H1 (cell line): Measurements from ENCODE around the gene ICOSLG. TPM values are rescaled to one million over a fixed set of nuclear protein-coding genes. Genes with fewer than 3 reads are reported as not detected.

Experiments
- CTCF ChIA-PET: fragments of 300-600 bp; sonication (Branson Sonifier 250); formaldehyde crosslinking; loops from one replicate; lab custom pipeline; 2021; ENCODE audit not compliant: partially characterized antibody; lab: Charles Lee
- POLR2A ChIA-PET: fragments of 300-600 bp; sonication (Branson Sonifier 250); formaldehyde crosslinking; loops from one replicate; lab custom pipeline; 2021; ENCODE audit warnings: inconsistent platforms; ENCODE audit not compliant: partially characterized antibody; lab: Charles Lee
- DNase-seq, 2 experiments: peaks; one replicate each; pipeline versions ENCODE4 v3.0.0 to v3.0.0-alpha.2; 2010 to 2022; ENCODE audit warnings: low spot score in 2 of 2, low read depth in 1 of 2, mixed read lengths in 1 of 2
- FAIRE-seq: peaks from 2 replicates; lab custom pipeline; 2011; peaks lifted over from hg19 to GRCh38; lab: Jason Lieb, UNC
- H2AFZ ChIP-seq: 2 replicates; pipeline ENCODE4 v1.8.1; 2012; ENCODE audit warnings: low read length, inconsistent platforms
- H2AK5ac ChIP-seq: 2 replicates; pipeline ENCODE4 v1.6.1; 2013; ENCODE audit warnings: low read depth, low read length
- H2BK120ac ChIP-seq: replicated peaks from 2 replicates; pipeline ENCODE3; 2013; ENCODE audit warnings: low read depth, low read length, inconsistent platforms
- H2BK12ac ChIP-seq: 2 replicates; pipeline ENCODE4 v1.6.1; 2013; ENCODE audit warnings: low read depth, low read length
- H2BK15ac ChIP-seq: 2 replicates; pipeline ENCODE4 v1.6.1; 2013; ENCODE audit warnings: low read length
- H2BK20ac ChIP-seq: 2 replicates; pipeline ENCODE4 v1.6.1; 2013; ENCODE audit warnings: low read length
- H2BK5ac ChIP-seq: 2 replicates; pipeline ENCODE4 v1.6.1; 2013; ENCODE audit warnings: low read depth, low read length
- H3K14ac ChIP-seq: 2 replicates; pipeline ENCODE4 v1.6.1; 2013; ENCODE audit warnings: inconsistent platforms; ENCODE audit not compliant: insufficient read length
- H3K18ac ChIP-seq: 2 replicates; pipeline ENCODE4 v1.6.1; 2013; ENCODE audit warnings: low read length; ENCODE audit errors: extremely low read depth
- H3K23ac ChIP-seq: 2 replicates; pipeline ENCODE4 v1.6.1; 2013; ENCODE audit warnings: inconsistent platforms; ENCODE audit not compliant: insufficient read length
- H3K23me2 ChIP-seq: 2 replicates; pipeline ENCODE4 v1.6.1; 2013; ENCODE audit warnings: low read depth, low read length
- H3K27ac ChIP-seq: 2 replicates; pipeline ENCODE4 v1.6.1; 2011; ENCODE audit warnings: low read depth, low read length, inconsistent platforms
- H3K27me3 ChIP-seq, 4 experiments: replicated peaks in 1 of 4; 1 replicate in 1 of 4; 2 replicates in 3 of 4; pipeline versions ENCODE4 v1.6.1 to v1.8.1; 2011 to 2013; ENCODE audit warnings: low read length in 3 of 4, mild to moderate bottlenecking in 3 of 4, inconsistent platforms in 2 of 4, mixed read lengths in 2 of 4, moderate library complexity in 1 of 4; ENCODE audit not compliant: control insufficient read depth in 3 of 4, insufficient read depth in 3 of 4; ENCODE audit errors: extremely low read depth in 1 of 4
- H3K36me3 ChIP-seq, 4 experiments: 2 replicates each; pipeline versions ENCODE4 v1.6.1 to v1.8.1; 2011 to 2013; ENCODE audit warnings: mild to moderate bottlenecking in 4 of 4, low read length in 3 of 4, moderate library complexity in 2 of 4, control low read depth in 1 of 4, inconsistent platforms in 1 of 4; ENCODE audit not compliant: insufficient read depth in 4 of 4, control insufficient read depth in 2 of 4
- H3K4ac ChIP-seq: replicated peaks from 2 replicates; pipeline ENCODE3; 2013; ENCODE audit warnings: low read length, low read depth, mixed read lengths, inconsistent platforms; ENCODE audit not compliant: insufficient read length
- H3K4me1 ChIP-seq, 4 experiments: replicated peaks in 1 of 4; 1 replicate in 1 of 4; 2 replicates in 3 of 4; pipeline versions ENCODE4 v1.6.1 to v1.8.1; 2011 to 2013; ENCODE audit warnings: low read length in 3 of 4, inconsistent platforms in 2 of 4, mixed read lengths in 1 of 4; ENCODE audit not compliant: insufficient read depth in 4 of 4, control insufficient read depth in 3 of 4
- H3K4me2 ChIP-seq, 2 experiments: 2 replicates each; pipeline versions ENCODE4 v1.6.1 to v1.8.1; 2011 to 2013; ENCODE audit warnings: low read depth in 2 of 2, low read length in 2 of 2, control low read depth in 1 of 2, inconsistent platforms in 1 of 2, mild to moderate bottlenecking in 1 of 2; ENCODE audit not compliant: insufficient read depth in 1 of 2
- H3K4me3 ChIP-seq, 4 experiments: fragments of 200-600, 300-600 bp in 1 of 4; sonication (generic), shearing (Covaris generic), sonication (Bioruptor Twin) in 1 of 4; 2 replicates each; pipeline versions ENCODE4 v1.5.1 to v1.8.1; 2011 to 2016; ENCODE audit warnings: low read length in 4 of 4, low read depth in 3 of 4, control low read depth in 2 of 4, inconsistent platforms in 2 of 4, mild to moderate bottlenecking in 2 of 4, mixed read lengths in 1 of 4, moderate library complexity in 1 of 4; ENCODE audit not compliant: insufficient read depth in 2 of 4; ENCODE audit errors: extremely low read depth in 1 of 4
- H3K56ac ChIP-seq: replicated peaks from 2 replicates; pipeline ENCODE3; 2013; ENCODE audit warnings: low read depth, mild to moderate bottlenecking, mixed read lengths, low read length, inconsistent platforms; ENCODE audit not compliant: insufficient read length
- H3K79me1 ChIP-seq: 2 replicates; pipeline ENCODE4 v1.6.1; 2013; ENCODE audit warnings: low read depth, low read length, control low read depth
- H3K79me2 ChIP-seq, 2 experiments: 2 replicates each; pipeline versions ENCODE4 v1.6.1 to v1.8.1; 2012 to 2013; ENCODE audit warnings: low read length in 2 of 2, mild to moderate bottlenecking in 2 of 2, inconsistent platforms in 1 of 2; ENCODE audit not compliant: insufficient read depth in 2 of 2, control insufficient read depth in 1 of 2
- H3K9ac ChIP-seq, 4 experiments: replicated peaks in 1 of 4; 1 replicate in 1 of 4; 2 replicates in 3 of 4; pipeline versions ENCODE4 v1.6.1 to v1.8.1; 2011 to 2013; ENCODE audit warnings: low read depth in 3 of 4, low read length in 3 of 4, control low read depth in 2 of 4, mild to moderate bottlenecking in 2 of 4, moderate library complexity in 2 of 4, inconsistent platforms in 1 of 4; ENCODE audit errors: extremely low read depth in 1 of 4
- H3K9me3 ChIP-seq, 2 experiments: 2 replicates each; pipeline versions ENCODE4 v1.6.1 to v1.8.1; 2012 to 2013; ENCODE audit warnings: mild to moderate bottlenecking in 2 of 2, moderate library complexity in 2 of 2, control low read depth in 1 of 2, inconsistent platforms in 1 of 2, low read depth in 1 of 2, low read length in 1 of 2, mixed read lengths in 1 of 2; ENCODE audit not compliant: insufficient read depth in 2 of 2
- H4K20me1 ChIP-seq, 2 experiments: replicated peaks in 1 of 2; 2 replicates each; pipeline versions ENCODE3 to v1.8.1; 2011 to 2013; ENCODE audit warnings: inconsistent platforms in 2 of 2, low read length in 2 of 2, mild to moderate bottlenecking in 1 of 2; ENCODE audit not compliant: insufficient read depth in 2 of 2, control insufficient read depth in 1 of 2
- H4K5ac ChIP-seq: 2 replicates; pipeline ENCODE4 v1.6.1; 2013; ENCODE audit warnings: low read length, low read depth, mixed read lengths, inconsistent platforms; ENCODE audit not compliant: insufficient read length
- H4K8ac ChIP-seq: 2 replicates; pipeline ENCODE4 v1.8.0; 2013; ENCODE audit warnings: mild to moderate bottlenecking, moderate library complexity, low read length, inconsistent platforms; ENCODE audit not compliant: insufficient read depth; ENCODE audit errors: extremely low read depth
- H4K91ac ChIP-seq: replicated peaks from 2 replicates; pipeline ENCODE3; 2013; ENCODE audit warnings: low read length, mixed read lengths, inconsistent platforms; ENCODE audit not compliant: insufficient read length
- ASH2L ChIP-seq: fragments of 200-600, 300-600 bp; sonication (generic); IDR thresholded peaks from one replicate; pipeline ENCODE4 v1.7.1; 2017; ENCODE audit warnings: low read length
- BRCA1 ChIP-seq: IDR thresholded peaks from 2 replicates; pipeline ENCODE4 v1.6.1; 2012; ENCODE audit warnings: low read depth, low read length, improper control_type of control experiment
- CHD1 ChIP-seq: IDR thresholded peaks from 2 replicates; pipeline ENCODE4 v1.6.1; 2012; ENCODE audit warnings: low read depth, low read length, improper control_type of control experiment
- HDAC2 ChIP-seq, 2 experiments: fragments of 300-600 bp in 1 of 2; sonication (generic) in 1 of 2; IDR thresholded peaks; 2 replicates each; pipeline ENCODE4 v1.6.1; 2011 to 2012; ENCODE audit warnings: low read depth in 2 of 2, low read length in 2 of 2, mild to moderate bottlenecking in 2 of 2, moderate library complexity in 2 of 2, borderline replicate concordance in 1 of 2, inconsistent platforms in 1 of 2
- PHF8 ChIP-seq: fragments of 200-600 bp; sonication (generic); conservative IDR thresholded peaks from 2 replicates; pipeline ENCODE4 v1.7.1; 2012; ENCODE audit warnings: low read depth, mild to moderate bottlenecking, inconsistent platforms, low read length, moderate library complexity
- POLR2A ChIP-seq, 2 experiments: IDR thresholded peaks; 1 replicate in 1 of 2; 2 replicates in 1 of 2; pipeline ENCODE4 v1.6.1; 2011; ENCODE audit warnings: low read depth in 2 of 2, low read length in 2 of 2, mild to moderate bottlenecking in 2 of 2; ENCODE audit errors: control extremely low read depth in 1 of 2
- POLR2AphosphoS5 ChIP-seq: IDR thresholded peaks from 2 replicates; pipeline ENCODE4 v1.6.1; 2011; ENCODE audit warnings: low read depth, low read length
- POU5F1 ChIP-seq: IDR thresholded peaks from 2 replicates; pipeline ENCODE4 v1.6.1; 2011; ENCODE audit warnings: low read depth, mild to moderate bottlenecking, low read length, moderate library complexity
- SIN3A ChIP-seq, 2 experiments: IDR thresholded peaks in 1 of 2; conservative IDR thresholded peaks in 1 of 2; 2 replicates each; pipeline ENCODE4 v1.6.1; 2011 to 2012; ENCODE audit warnings: low read length in 2 of 2, improper control_type of control experiment in 1 of 2, low read depth in 1 of 2, mild to moderate bottlenecking in 1 of 2
- SIX5 ChIP-seq: IDR thresholded peaks from 2 replicates; pipeline ENCODE4 v1.6.1; 2011; ENCODE audit warnings: mild to moderate bottlenecking, low read depth, low read length
- SP4 ChIP-seq: IDR thresholded peaks from 2 replicates; pipeline ENCODE4 v1.6.1; 2012; ENCODE audit warnings: low read length, inconsistent platforms
- TBP ChIP-seq: IDR thresholded peaks from 2 replicates; pipeline ENCODE4 v1.6.1; 2011; ENCODE audit warnings: low read depth, low read length, improper control_type of control experiment
- ZNF274 ChIP-seq: IDR thresholded peaks from 2 replicates; pipeline ENCODE4 v1.7.0; 2012; ENCODE audit warnings: low read length, borderline replicate concordance; ENCODE audit errors: extremely low read depth
- WGBS, 2 experiments: shearing (Covaris generic) in 1 of 2; methylation state at CpG; one replicate each; pipeline versions ENCODE4 v1.1.6 to v1.1.7; 2013 to 2015; ENCODE audit warnings: low lambda C conversion rate in 2 of 2, mixed read lengths in 2 of 2, inconsistent platforms in 1 of 2, low coverage in 1 of 2, missing lambda C conversion rate in 1 of 2; ENCODE audit not compliant: insufficient replicate concordance in 2 of 2, insufficient coverage in 1 of 2, insufficient read length in 1 of 2; ENCODE audit errors: extremely low coverage in 1 of 2, missing lambda C conversion rate in 1 of 2; 5-methylcytosine and 5-hydroxymethylcytosine counted together
- polyA plus RNA-seq, 7 experiments: library from polyadenylated mRNA; depleted of rRNA in 3 of 7; stranded (reverse) in 5 of 7; unstranded in 2 of 7; fragments of >200 nt in 5 of 7; fragments of 200-250 nt in 2 of 7; gene quantifications; 1 replicate in 5 of 7; 2 replicates in 1 of 7; 4 replicates in 1 of 7; pipeline versions ENCODE4 v1.2.1 to v1.2.3, GENCODE V29; 2011 to 2013; ENCODE audit warnings: missing spikeins in 2 of 7, mixed read lengths in 2 of 7
- total RNA-seq: library from RNA; stranded (reverse); fragmentation: NEBNext Ultra II Directional; extraction: Animal tissue kit (Norgen Biotek cat#: 25700); gene quantifications from 2 replicates; pipeline ENCODE4 v1.2.1, GENCODE V29; 2021
- TF ChIP-seq, protein P1 (sequence below): IDR thresholded peaks from 2 replicates; pipeline ENCODE4 v1.6.1; 2011; ENCODE audit warnings: low read length, improper control_type of control experiment

The ICOSLG gene
- total and polyA plus RNA-seq, 2 of the 8 experiments (the other 6 are each of a cell fraction or from before 2014, with no cell fraction given): 2.3 to 5.5 TPM

- no peak overlapping the region for H2BK15ac ChIP-seq
- DNase-seq: peak in 1 of 2 experiments; percentile 53
- no peak overlapping the region for H3K4ac ChIP-seq
- POLR2A ChIA-PET: interaction anchor here (0.9 kb wide), 1 partner anchor 291 kb away, joined by 3 read pairs; no protein-coding TSS in a partner anchor
- no peak overlapping the region for H4K5ac ChIP-seq
- no peaks in the 10 kb centered on the region for H3K9me3 ChIP-seq
- no peak overlapping the region for H4K91ac ChIP-seq
- CTCF ChIA-PET: interaction anchor here (0.6 kb wide), 1 partner anchor 860 kb away, joined by 3 read pairs; no protein-coding TSS in a partner anchor
- no peak overlapping the region for H2AFZ ChIP-seq
- H3K4me1 ChIP-seq: peaks cover 0 to 4% (median 2%) of the 10 kb centered on the region in 4 experiments; a peak in 3 of 7 replicates
- no peaks in the 10 kb centered on the region for H3K23me2 ChIP-seq
- no peak overlapping the region for H2AK5ac ChIP-seq
- H2BK120ac ChIP-seq: no peak overlapping the region
- H3K27me3 ChIP-seq: no peaks in the 10 kb centered on the region
- no peaks in the 10 kb centered on the region for H3K36me3 ChIP-seq
- 78% methylated on average over 15 of the region's 15 CpGs; no CpG with 5 or more reads in 1 of the 2 experiments for WGBS, 2 experiments
- no peaks in the 10 kb centered on the region for H4K20me1 ChIP-seq
- H2BK5ac ChIP-seq: no peak overlapping the region
- no peaks in the 10 kb centered on the region for H3K79me1 ChIP-seq
- H3K27ac ChIP-seq: no peak overlapping the region
- no peak overlapping the region; the same call in 1 of the 2 replicates for H3K18ac ChIP-seq
- H3K56ac ChIP-seq: no peak overlapping the region
- H2BK12ac ChIP-seq: no peak overlapping the region
- no peaks in the 10 kb centered on the region for H3K79me2 ChIP-seq
- H3K4me2 ChIP-seq: no peak overlapping the region
- no peak overlapping the region for H3K9ac ChIP-seq
- FAIRE-seq: no peak
- no peak overlapping the region for H3K23ac ChIP-seq
- H2BK20ac ChIP-seq: no peak overlapping the region
- no peak overlapping the region for H3K4me3 ChIP-seq
- H4K8ac ChIP-seq: no peak overlapping the region
- H3K14ac ChIP-seq: no peak overlapping the region
- no peak for TF ChIP-seq POU5F1
- TF ChIP-seq POLR2A (IDR thresholded peaks at IDR 0.05; ENCODE audit: control extremely low read depth in 1 of 2, low read depth in 2 of 2, low read length in 2 of 2): no peak
- TF ChIP-seq POLR2AphosphoS5: no peak
- TF ChIP-seq SIX5: no peak
- TF ChIP-seq CHD1: no peak
- TF ChIP-seq TBP: no peak
- no peak for TF ChIP-seq SIN3A (conservative IDR thresholded peaks at IDR 0.05 in 1 of 2, IDR thresholded peaks at IDR 0.05 in 1 of 2; ENCODE audit: low read depth in 1 of 2, low read length in 2 of 2)
- TF ChIP-seq HDAC2 (IDR thresholded peaks at IDR 0.05; ENCODE audit: borderline replicate concordance in 1 of 2, low read depth in 2 of 2, low read length in 2 of 2): no peak
- TF ChIP-seq, protein P1, sequence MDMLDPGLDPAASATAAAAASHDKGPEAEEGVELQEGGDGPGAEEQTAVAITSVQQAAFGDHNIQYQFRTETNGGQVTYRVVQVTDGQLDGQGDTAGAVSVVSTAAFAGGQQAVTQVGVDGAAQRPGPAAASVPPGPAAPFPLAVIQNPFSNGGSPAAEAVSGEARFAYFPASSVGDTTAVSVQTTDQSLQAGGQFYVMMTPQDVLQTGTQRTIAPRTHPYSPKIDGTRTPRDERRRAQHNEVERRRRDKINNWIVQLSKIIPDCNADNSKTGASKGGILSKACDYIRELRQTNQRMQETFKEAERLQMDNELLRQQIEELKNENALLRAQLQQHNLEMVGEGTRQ: no peak
- TF ChIP-seq ASH2L: no peak
- no peak for TF ChIP-seq SP4
- no peak for TF ChIP-seq ZNF274
- TF ChIP-seq BRCA1: no peak
- TF ChIP-seq PHF8: no peak
These were observed 41.3 kb downstream of the ICOSLG start for GRCh38 chr21:44199448-44199847.
